Upper lobe of left lung (tissue), 6 donors: ENCODE results near the gene SEMA3E. TPM values are rescaled to one million over a fixed set of nuclear protein-coding genes. Genes with fewer than 3 reads are reported as not detected.

ENCODE experiments used
- ATAC-seq, 2 donors: fragments of 200-7000 bp; cut with Tn5 transposase; one replicate each; pipeline ENCODE4 v1.9.1; 2022; ENCODE audit warnings: mild to moderate bottlenecking in 2 of 2, moderate library complexity in 2 of 2; ENCODE audit not compliant: low FRiP score in 2 of 2
- DNase-seq, 2 donors: peaks; one replicate each; pipeline ENCODE4 v3.0.0-alpha.2; 2019 to 2020
- H3K27ac ChIP-seq, 4 donors: fragments of 200-600 bp; sonication (generic); one replicate each; pipeline ENCODE4 v1.5.1; 2016 to 2019
- H3K27me3 ChIP-seq, 4 donors: fragments of 200-600 bp; sonication (generic); one replicate each; pipeline ENCODE4 v1.5.1; 2017 to 2019
- H3K36me3 ChIP-seq, 4 donors: fragments of 200-600 bp; sonication (generic); one replicate each; pipeline ENCODE4 v1.5.1; 2016 to 2019
- H3K4me1 ChIP-seq, 4 donors: fragments of 200-600 bp; sonication (generic); one replicate each; pipeline ENCODE4 v1.5.1; 2018 to 2019
- H3K4me3 ChIP-seq, 4 donors: fragments of 200-600 bp; sonication (generic); one replicate each; pipeline ENCODE4 v1.5.1; 2017 to 2019; ENCODE audit warnings: mild to moderate bottlenecking in 2 of 4, moderate library complexity in 1 of 4
- H3K9me3 ChIP-seq, 4 donors: fragments of 200-600 bp; sonication (generic); one replicate each; pipeline ENCODE4 v1.5.1; 2018 to 2019
- EP300 ChIP-seq, 4 donors: sonication (generic); formaldehyde crosslinking; IDR thresholded peaks; one replicate each; pipeline ENCODE4 v1.5.1; 2017; ENCODE audit warnings: antibody characterized with exemption in 4 of 4, control low read depth in 2 of 4
- POLR2A ChIP-seq, 4 donors: fragments of 450-650 bp; IDR thresholded peaks; one replicate each; pipeline ENCODE4 v1.5.1; 2016 to 2017; ENCODE audit warnings: antibody characterized with exemption in 4 of 4, mild to moderate bottlenecking in 2 of 4
- POLR2AphosphoS5 ChIP-seq, 2 donors: sonication (generic); formaldehyde crosslinking; IDR thresholded peaks; one replicate each; pipeline ENCODE4 v1.5.1; 2017; ENCODE audit warnings: antibody characterized with exemption in 2 of 2
- WGBS, 2 donors: methylation state at CpG; one replicate each; pipeline ENCODE4 v1.1.5; 2017 to 2018; 5-methylcytosine and 5-hydroxymethylcytosine counted together
- total RNA-seq, 6 donors: library from RNA; depleted of rRNA in 4 of 6; stranded (reverse); fragments of >200 nt in 4 of 6; gene quantifications; one replicate each; pipeline versions ENCODE4 v1.1.0 to v1.2.1, GENCODE V29; 2016 to 2021
- TF ChIP-seq, protein P1 (sequence below), 6 experiments: fragments of 450-650 bp in 4 of 6; fragments of 200-600 bp in 2 of 6; sonication (generic) in 2 of 6; IDR thresholded peaks; one replicate each; pipeline ENCODE4 v1.5.1; 2016 to 2019; ENCODE audit warnings: antibody characterized with exemption in 6 of 6
- donor health status: DM: no; HTN: no; CAD: no; lungs with moderate emphysema.
- donor health status: DM: no; HTN: yes; CAD: no; lungs with severe emphysema.

SEMA3E gene
- total RNA-seq, 6 donors from 2014 or later: under 0.01 to 14.2 (median 6.9) TPM

DNA sequence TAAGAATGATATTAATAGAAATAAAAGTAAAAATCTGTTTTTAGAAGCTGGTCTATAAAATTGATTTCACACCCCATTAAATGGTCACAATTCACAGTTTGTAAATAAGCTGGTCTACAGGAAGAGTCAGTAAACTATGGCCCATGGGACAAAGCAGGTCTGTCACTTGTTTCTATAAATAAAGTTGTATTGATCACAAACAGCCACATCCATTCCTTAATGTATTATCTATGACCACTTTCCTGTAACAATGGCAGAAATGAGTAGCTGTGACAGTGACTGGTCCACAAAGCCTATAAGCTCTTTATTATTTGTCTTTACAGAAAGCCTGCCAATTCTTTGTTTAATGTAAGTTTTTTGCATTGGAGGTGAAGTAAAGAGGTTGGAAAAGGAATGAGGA lies 114.5 kb downstream of the SEMA3E start:
- H3K4me3 ChIP-seq: no peak overlapping the region
- DNase-seq (no peak), ATAC-seq (no peak)
- no peak overlapping the region for H3K27ac ChIP-seq
- TF ChIP-seq EP300 (IDR thresholded peaks at IDR 0.05) (no peak), POLR2A (IDR thresholded peaks at IDR 0.05) (no peak), POLR2AphosphoS5 (IDR thresholded peaks at IDR 0.05) (no peak)
- TF ChIP-seq, protein P1, sequence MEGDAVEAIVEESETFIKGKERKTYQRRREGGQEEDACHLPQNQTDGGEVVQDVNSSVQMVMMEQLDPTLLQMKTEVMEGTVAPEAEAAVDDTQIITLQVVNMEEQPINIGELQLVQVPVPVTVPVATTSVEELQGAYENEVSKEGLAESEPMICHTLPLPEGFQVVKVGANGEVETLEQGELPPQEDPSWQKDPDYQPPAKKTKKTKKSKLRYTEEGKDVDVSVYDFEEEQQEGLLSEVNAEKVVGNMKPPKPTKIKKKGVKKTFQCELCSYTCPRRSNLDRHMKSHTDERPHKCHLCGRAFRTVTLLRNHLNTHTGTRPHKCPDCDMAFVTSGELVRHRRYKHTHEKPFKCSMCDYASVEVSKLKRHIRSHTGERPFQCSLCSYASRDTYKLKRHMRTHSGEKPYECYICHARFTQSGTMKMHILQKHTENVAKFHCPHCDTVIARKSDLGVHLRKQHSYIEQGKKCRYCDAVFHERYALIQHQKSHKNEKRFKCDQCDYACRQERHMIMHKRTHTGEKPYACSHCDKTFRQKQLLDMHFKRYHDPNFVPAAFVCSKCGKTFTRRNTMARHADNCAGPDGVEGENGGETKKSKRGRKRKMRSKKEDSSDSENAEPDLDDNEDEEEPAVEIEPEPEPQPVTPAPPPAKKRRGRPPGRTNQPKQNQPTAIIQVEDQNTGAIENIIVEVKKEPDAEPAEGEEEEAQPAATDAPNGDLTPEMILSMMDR (IDR thresholded peaks at IDR 0.05): no peak
- H3K9me3 ChIP-seq: no peaks in the 10 kb centered on the region
- no peaks in the 10 kb centered on the region for H3K4me1 ChIP-seq
- H3K27me3 ChIP-seq: no peaks in the 10 kb centered on the region
- H3K36me3 ChIP-seq: no peaks in the 10 kb centered on the region

DNA sequence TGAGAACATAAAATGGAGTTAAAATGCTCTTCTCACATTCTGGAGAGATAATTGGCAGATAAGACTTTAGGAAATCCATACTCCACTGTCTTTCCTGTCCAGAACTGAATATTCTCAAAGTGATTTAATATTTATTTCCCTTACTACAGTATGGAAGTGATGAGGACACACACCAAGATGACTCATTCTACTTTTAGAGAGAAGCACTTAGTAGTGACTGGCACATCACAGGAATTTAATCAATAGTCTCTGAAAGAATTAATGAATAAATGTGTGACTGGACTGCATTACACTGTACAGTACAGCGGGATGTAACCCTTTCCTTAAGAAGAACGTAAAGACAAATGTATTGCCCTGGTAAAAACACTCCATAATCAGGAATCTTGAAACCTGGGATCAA lies 116.7 kb downstream of the SEMA3E start:
- ATAC-seq (no peak), DNase-seq (no peak)
- H3K9me3 ChIP-seq: no peaks in the 10 kb centered on the region
- no peaks in the 10 kb centered on the region for H3K36me3 ChIP-seq
- H3K4me3 ChIP-seq: no peak overlapping the region
- no peak overlapping the region for H3K27ac ChIP-seq
- 84 to 88% methylated on average over 2 of the region's 2 CpGs for WGBS, 2 donors
- H3K4me1 ChIP-seq: no peaks in the 10 kb centered on the region
- TF ChIP-seq POLR2AphosphoS5 (IDR thresholded peaks at IDR 0.05): no peak
- no peak for TF ChIP-seq POLR2A (IDR thresholded peaks at IDR 0.05)
- TF ChIP-seq, protein P1 (IDR thresholded peaks at IDR 0.05): no peak
- no peak for TF ChIP-seq EP300 (IDR thresholded peaks at IDR 0.05)
- H3K27me3 ChIP-seq: no peaks in the 10 kb centered on the region

DNA sequence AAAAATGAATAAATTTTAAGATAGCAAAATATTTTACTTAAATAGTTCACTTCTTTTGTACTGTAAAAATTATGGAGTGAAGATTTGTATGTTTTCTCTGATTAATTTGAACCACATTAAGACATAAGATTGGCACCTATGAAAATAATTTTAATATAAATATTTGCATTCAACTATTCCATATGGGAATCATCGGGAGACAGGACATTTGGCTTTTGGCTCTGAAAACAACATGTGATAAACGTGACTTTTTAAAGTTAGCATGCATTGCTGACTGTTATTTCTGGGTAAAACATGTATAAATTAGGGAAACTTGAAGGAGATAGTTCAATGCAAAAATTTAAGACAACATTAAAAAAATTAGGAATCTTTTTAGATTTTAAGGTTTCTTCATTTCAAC lies 117.2 kb downstream of the SEMA3E start:
- TF ChIP-seq POLR2AphosphoS5 (IDR thresholded peaks at IDR 0.05) (no peak), EP300 (IDR thresholded peaks at IDR 0.05) (no peak), POLR2A (IDR thresholded peaks at IDR 0.05) (no peak)
- TF ChIP-seq, protein P1 (IDR thresholded peaks at IDR 0.05): no peak
- DNase-seq (no peak), ATAC-seq (no peak)
- H3K9me3 ChIP-seq: no peaks in the 10 kb centered on the region
- no peak overlapping the region for H3K4me3 ChIP-seq
- no peaks in the 10 kb centered on the region for H3K27me3 ChIP-seq
- no peaks in the 10 kb centered on the region for H3K4me1 ChIP-seq
- WGBS, 2 donors: 62 to 74% methylated on average over 2 of the region's 2 CpGs
- H3K36me3 ChIP-seq: no peaks in the 10 kb centered on the region
- no peak overlapping the region for H3K27ac ChIP-seq

DNA sequence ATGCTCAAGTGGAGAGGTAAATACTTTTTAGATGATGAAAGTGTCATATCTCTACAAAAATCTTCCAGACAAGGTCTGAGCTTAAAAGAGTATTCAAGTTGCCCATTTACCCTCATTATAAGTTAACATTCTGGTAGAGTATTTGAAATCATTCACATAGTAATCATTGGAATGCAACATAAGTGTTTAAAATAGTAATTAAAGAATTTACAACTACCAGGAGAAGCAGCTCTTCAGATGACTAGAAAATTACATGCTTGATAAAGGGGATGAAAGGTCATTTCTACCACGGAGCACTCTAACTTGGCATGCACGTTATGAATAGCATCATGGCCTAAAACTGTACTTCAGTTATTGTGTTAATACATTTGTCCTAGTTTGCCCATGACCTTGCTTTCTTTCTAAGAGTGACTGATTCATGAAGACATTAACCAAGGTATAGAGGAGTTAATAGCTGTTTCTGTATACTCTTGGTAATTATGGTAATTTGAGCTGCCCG lies 120.0 kb downstream of the SEMA3E start:
- TF ChIP-seq POLR2AphosphoS5 (IDR thresholded peaks at IDR 0.05) (no peak), POLR2A (IDR thresholded peaks at IDR 0.05) (no peak), EP300 (IDR thresholded peaks at IDR 0.05) (no peak)
- TF ChIP-seq, protein P1 (IDR thresholded peaks at IDR 0.05): no peak
- no peak for DNase-seq
- Histone ChIP-seq H3K4me1 (no peaks in the 10 kb centered on the region), H3K27me3 (no peaks in the 10 kb centered on the region), H3K9me3 (no peaks in the 10 kb centered on the region), H3K36me3 (no peaks in the 10 kb centered on the region), H3K4me3 (no peak overlapping the region), H3K27ac (no peak overlapping the region)
- 55 to 56% methylated on average over 3 of the region's 3 CpGs for WGBS, 2 donors
- ATAC-seq: no peak

DNA sequence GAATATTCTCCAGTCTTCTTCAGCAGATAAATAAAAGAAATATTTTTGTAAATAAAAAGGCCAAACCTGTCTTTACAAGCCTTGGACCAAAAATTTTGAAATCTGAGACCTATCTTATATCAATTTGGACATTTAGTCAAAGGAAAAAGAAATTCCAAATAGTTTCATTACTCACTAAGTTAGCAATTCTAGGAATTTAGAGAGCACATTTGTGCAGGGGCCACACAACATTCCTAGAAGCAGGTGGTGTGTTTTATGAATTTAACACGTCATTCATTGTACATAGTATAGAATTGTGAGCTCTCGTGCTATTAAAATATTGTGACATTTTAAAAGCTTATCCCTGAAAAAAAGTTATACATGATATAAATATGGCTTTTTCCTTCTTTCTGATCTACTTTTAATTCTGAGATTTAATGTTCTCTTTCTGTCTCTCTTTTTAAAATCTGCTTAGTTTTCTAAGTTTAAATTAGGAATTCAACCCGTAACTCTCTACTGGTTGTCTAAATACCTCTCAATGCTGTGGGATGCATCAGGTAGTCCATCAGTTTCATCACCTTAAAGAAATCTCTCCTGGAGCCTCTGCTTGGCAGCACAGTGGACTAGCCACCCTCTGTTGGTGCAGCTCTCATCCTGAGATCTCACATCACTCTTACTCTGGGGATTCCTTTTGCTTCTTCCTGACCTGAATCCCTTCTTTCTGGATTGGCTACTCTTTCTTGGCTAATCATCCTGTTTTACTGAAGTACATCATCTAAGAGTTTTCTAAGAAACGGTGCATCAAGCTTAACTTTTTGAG lies 124.5 kb downstream of the SEMA3E start:
- H3K4me1 ChIP-seq: no peaks in the 10 kb centered on the region
- H3K27ac ChIP-seq: no peak overlapping the region
- 73 to 85% methylated on average over 4 of the region's 4 CpGs for WGBS, 2 donors
- H3K36me3 ChIP-seq: no peaks in the 10 kb centered on the region
- TF ChIP-seq, protein P1 (IDR thresholded peaks at IDR 0.05): no peak
- no peak for TF ChIP-seq POLR2A (IDR thresholded peaks at IDR 0.05)
- TF ChIP-seq EP300 (IDR thresholded peaks at IDR 0.05): no peak
- TF ChIP-seq POLR2AphosphoS5 (IDR thresholded peaks at IDR 0.05): no peak
- ATAC-seq (no peak), DNase-seq (no peak)
- no peaks in the 10 kb centered on the region for H3K27me3 ChIP-seq
- no peak overlapping the region for H3K4me3 ChIP-seq
- H3K9me3 ChIP-seq: no peaks in the 10 kb centered on the region
